GM21367 (cell line): Measurements from ENCODE around the gene MAGED4.
"Not testable (repeated sequence)": the region's sequence is repeated elsewhere in the genome, so short reads cannot be mapped to it uniquely, and the experiment has no call there.

ENCODE experiments used
- ATAC-seq: cut with Tn5 transposase; IDR thresholded peaks from one replicate; pipeline ENCODE4 v1.9.1; 2021; ENCODE audit not compliant: unreplicated experiment

The MAGED4 gene

GRCh38 chrX:52184440-52185077, at the start of gene MAGED4:
Gene MAGED4, plus strand, starts transcription at chrX:52184888. Its CDS starts 1,035 bp downstream, at chrX:52185923.
- not testable (repeated sequence) for ATAC-seq

GRCh38 chrX:52138830-52139544, 45.7 kb upstream of the MAGED4 start:
- ATAC-seq = no peak

GRCh38 chrX:52139545-52139895, 45.2 kb upstream of the MAGED4 start:
- no peak for ATAC-seq

GRCh38 chrX:52140020-52140419, 44.7 kb upstream of the MAGED4 start:
- ATAC-seq = no peak

- ATAC-seq = not testable (repeated sequence)
Measured at GRCh38 chrX:52150667-52151066, 34.0 kb upstream of the MAGED4 start.

GRCh38 chrX:52160140-52160539, 24.5 kb upstream of the MAGED4 start:
- ATAC-seq = not testable (repeated sequence)

- no peak for ATAC-seq
Measured at GRCh38 chrX:52166840-52167239, 17.8 kb upstream of the MAGED4 start.

GRCh38 chrX:52171055-52171454, 13.6 kb upstream of the MAGED4 start:
- not testable (repeated sequence) for ATAC-seq

GRCh38 chrX:52185078-52185453, 378 bp downstream of the MAGED4 start:
- not testable (repeated sequence) for ATAC-seq

- ATAC-seq = not testable (repeated sequence)
Measured at GRCh38 chrX:52211405-52211804, 26.7 kb downstream of the MAGED4 start.

- no peak for ATAC-seq
Measured at GRCh38 chrX:52213276-52213675, 28.6 kb downstream of the MAGED4 start.

- ATAC-seq = no peak
Measured at GRCh38 chrX:52216541-52216940, 31.9 kb downstream of the MAGED4 start.

- ATAC-seq = no peak
Measured at GRCh38 chrX:52217494-52218160, 32.9 kb downstream of the MAGED4 start.

- ATAC-seq = no peak
Measured at GRCh38 chrX:52220936-52221335, 36.2 kb downstream of the MAGED4 start.
